Keratinocyte (primary cell): Measurements from ENCODE around the gene A4GALT.

Experiments used
- EZH2 ChIP-seq: IDR thresholded peaks from one replicate; pipeline ENCODE4 v1.6.1; 2012; ENCODE audit warnings: inconsistent platforms, mild to moderate bottlenecking, low read length, moderate library complexity
- TF ChIP-seq, protein P1 (sequence below), 3 experiments: IDR thresholded peaks in 1 of 3; conservative IDR thresholded peaks in 1 of 3; optimal IDR thresholded peaks in 1 of 3; 2 replicates in 2 of 3; 3 replicates in 1 of 3; pipeline versions ENCODE3 to v1.5.1; 2011; ENCODE audit warnings: low read length in 3 of 3, mild to moderate bottlenecking in 3 of 3, moderate library complexity in 2 of 3, control low read depth in 1 of 3, inconsistent platforms in 1 of 3; ENCODE audit not compliant: insufficient read depth in 2 of 3; ENCODE audit errors: extremely low read depth in 1 of 3

DNA sequence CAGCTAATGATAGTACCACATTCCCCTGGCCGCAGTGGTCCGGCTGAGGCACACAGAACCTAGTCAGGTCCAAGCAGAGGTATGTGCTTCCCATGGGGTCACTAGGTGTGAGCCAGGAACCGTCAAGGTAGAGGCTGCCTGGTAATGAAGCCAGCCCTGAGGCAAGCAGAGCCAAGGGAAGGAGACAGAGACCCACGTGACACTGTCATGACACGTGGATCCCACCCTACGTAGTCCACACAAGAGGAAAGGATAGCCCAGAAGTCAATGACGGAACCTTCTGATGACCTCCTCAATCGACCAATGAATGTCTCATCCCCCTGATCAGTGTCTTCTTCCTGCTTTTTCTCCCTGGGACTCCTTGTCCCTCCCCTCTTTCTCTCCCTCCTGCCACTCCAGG, 19.0 kb downstream of the A4GALT start:
- TF ChIP-seq, protein P1, sequence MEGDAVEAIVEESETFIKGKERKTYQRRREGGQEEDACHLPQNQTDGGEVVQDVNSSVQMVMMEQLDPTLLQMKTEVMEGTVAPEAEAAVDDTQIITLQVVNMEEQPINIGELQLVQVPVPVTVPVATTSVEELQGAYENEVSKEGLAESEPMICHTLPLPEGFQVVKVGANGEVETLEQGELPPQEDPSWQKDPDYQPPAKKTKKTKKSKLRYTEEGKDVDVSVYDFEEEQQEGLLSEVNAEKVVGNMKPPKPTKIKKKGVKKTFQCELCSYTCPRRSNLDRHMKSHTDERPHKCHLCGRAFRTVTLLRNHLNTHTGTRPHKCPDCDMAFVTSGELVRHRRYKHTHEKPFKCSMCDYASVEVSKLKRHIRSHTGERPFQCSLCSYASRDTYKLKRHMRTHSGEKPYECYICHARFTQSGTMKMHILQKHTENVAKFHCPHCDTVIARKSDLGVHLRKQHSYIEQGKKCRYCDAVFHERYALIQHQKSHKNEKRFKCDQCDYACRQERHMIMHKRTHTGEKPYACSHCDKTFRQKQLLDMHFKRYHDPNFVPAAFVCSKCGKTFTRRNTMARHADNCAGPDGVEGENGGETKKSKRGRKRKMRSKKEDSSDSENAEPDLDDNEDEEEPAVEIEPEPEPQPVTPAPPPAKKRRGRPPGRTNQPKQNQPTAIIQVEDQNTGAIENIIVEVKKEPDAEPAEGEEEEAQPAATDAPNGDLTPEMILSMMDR (optimal IDR thresholded peaks at IDR 0.05 in 1 of 3, IDR thresholded peaks at IDR 0.05 in 1 of 3, conservative IDR thresholded peaks at IDR 0.05 in 1 of 3; ENCODE audit: extremely low read depth in 1 of 3, insufficient read depth in 2 of 3, low read length in 3 of 3): no peak
- no peak for TF ChIP-seq EZH2
